Neural progenitor cell (in vitro differentiated cells): ENCODE results near the gene ZBTB24.

Experiments
- CTCF ChIP-seq: fragments of 200-600 bp; sonication (generic); IDR thresholded peaks from 2 replicates; pipeline ENCODE4 v1.5.1; 2017; ENCODE audit warnings: antibody characterized with exemption, mild to moderate bottlenecking
- EZH2 ChIP-seq: fragments of 200-600 bp; sonication (generic); IDR thresholded peaks from 2 replicates; pipeline ENCODE4 v1.6.1; 2017; ENCODE audit warnings: antibody characterized with exemption, mild to moderate bottlenecking, moderate library complexity
- EZH2phosphoT487 ChIP-seq: fragments of 200-600 bp; sonication (generic); IDR thresholded peaks from 2 replicates; pipeline ENCODE4 v1.6.1; 2017; ENCODE audit warnings: antibody characterized with exemption

- TF ChIP-seq CTCF (no peak), EZH2 (no peak), EZH2phosphoT487 (no peak)
These were observed 28.8 kb upstream of the ZBTB24 start for GRCh38 chr6:109511832-109512231.
